NT2/D1 (cell line): ENCODE data around the gene CD8B.
"Not testable (repeated sequence)": the region's sequence is repeated elsewhere in the genome, so short reads cannot be mapped to it uniquely, and the experiment has no call there.

Experiments
- DNase-seq: peaks from one replicate; pipeline ENCODE4 v3.0.0-alpha.2; 2011; ENCODE audit warnings: low read depth, low spot score
- H3K27me3 ChIP-seq: 2 replicates; pipeline ENCODE4 v1.6.0; 2011; ENCODE audit warnings: mild to moderate bottlenecking; ENCODE audit not compliant: insufficient read length, insufficient read depth
- H3K36me3 ChIP-seq: 2 replicates; pipeline ENCODE4 v1.6.1; 2011; ENCODE audit warnings: mild to moderate bottlenecking, low read length, mixed read lengths; ENCODE audit not compliant: insufficient read depth, insufficient read length
- H3K4me1 ChIP-seq: 2 replicates; pipeline ENCODE4 v1.5.1; 2011; ENCODE audit not compliant: insufficient read depth, insufficient read length
- H3K4me3 ChIP-seq: 2 replicates; pipeline ENCODE4 v1.5.1; 2011; ENCODE audit warnings: low read depth; ENCODE audit not compliant: insufficient read length
- H3K9ac ChIP-seq: 2 replicates; pipeline ENCODE4 v1.6.0; 2011; ENCODE audit warnings: low read depth; ENCODE audit not compliant: insufficient read length
- H3K9me3 ChIP-seq: 2 replicates; pipeline ENCODE4 v1.5.1; 2011; ENCODE audit warnings: mild to moderate bottlenecking, low read length; ENCODE audit not compliant: insufficient read depth

The CD8B gene

DNA sequence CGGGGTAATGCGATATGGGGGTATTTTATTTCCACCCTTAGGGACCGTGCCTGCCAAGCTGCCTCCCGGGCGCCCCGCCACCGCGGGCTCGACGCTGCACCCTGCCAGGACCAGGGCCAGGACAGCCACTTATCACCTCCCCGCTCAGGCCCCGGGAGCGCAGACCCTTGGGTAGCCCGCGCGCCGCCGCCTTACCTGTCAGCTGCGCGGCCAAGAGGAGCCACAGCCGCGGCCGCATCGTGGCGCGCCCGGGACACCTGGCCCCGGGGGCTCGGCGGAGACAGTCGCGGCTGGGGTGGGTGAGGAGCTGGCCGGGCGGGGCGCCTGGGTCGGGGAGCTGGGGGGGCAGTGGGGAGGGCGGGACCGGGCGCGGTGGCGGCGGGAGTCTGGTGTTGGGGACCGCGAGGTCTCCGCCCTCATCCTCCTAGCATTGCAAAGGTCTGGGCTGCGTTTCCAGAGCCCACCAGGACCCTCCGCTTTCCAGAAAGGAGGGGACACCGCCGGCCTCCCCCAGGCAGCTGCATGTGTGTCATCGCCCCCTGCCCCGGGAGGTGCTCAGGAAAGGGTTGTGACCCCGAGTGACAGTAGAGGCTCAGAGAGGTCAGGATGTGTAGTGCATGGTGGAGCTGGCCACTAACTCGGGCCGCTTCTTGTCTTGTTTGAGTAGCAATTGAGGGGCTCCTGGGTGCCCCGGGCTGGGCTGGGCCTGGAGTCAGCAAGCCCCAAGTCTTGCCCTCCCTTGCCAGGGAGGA, at the start of gene CD8B:
TSS of gene CD8B (minus strand) at position 259 of the 752 bp plus-strand sequence. CDS start at position 238, 21 bp downstream.
- H3K27me3 ChIP-seq, result peaks cover 13% of the 10 kb centered on the region
- H3K4me3 ChIP-seq, H3K9ac ChIP-seq, H3K9me3 ChIP-seq, H3K4me1 ChIP-seq, DNase-seq, H3K36me3 ChIP-seq: not testable (repeated sequence)

DNA sequence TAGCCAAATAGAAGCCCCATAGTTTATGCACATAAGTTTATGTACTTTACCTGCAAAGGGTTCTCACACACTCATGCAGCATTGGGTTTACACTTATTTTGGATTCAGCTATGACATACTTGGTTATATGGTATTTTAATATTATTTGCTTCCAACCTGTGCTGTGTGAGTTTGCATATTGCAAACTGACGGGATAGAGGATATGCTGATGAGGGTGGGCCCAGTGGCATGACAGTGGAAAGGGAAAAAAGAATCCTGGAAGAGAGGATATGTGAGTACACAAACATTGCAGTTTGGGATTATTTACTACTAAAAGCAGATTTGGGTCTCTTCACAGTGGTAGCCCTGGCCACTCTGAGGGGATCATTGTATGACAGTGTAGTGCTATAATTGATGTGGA, 44.2 kb upstream of the CD8B start:
- H3K4me3 ChIP-seq, H3K36me3 ChIP-seq, DNase-seq, H3K9me3 ChIP-seq, H3K4me1 ChIP-seq, H3K9ac ChIP-seq, H3K27me3 ChIP-seq: not testable (repeated sequence)

DNA sequence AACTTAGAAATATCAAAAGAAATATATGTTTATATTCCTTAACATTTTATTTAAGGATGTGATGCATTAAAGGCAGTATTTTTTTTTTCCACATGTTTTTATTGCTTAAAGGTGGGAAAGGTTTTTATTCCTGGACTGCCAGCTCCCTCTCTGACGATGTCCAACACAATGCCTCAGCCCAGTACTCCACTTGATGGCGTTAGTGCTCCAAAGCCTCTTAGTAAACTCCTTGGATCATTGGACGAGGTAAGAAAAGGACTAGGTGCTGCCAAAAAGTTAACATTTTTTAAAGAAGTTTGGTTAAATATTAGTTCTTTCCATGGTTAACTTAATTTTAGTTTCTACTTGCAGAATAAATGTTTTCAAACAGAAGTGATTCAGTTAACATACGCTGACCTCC, 39.0 kb upstream of the CD8B start:
- H3K4me1 ChIP-seq, H3K9me3 ChIP-seq, DNase-seq, H3K27me3 ChIP-seq, H3K9ac ChIP-seq, H3K4me3 ChIP-seq, H3K36me3 ChIP-seq: not testable (repeated sequence)

DNA sequence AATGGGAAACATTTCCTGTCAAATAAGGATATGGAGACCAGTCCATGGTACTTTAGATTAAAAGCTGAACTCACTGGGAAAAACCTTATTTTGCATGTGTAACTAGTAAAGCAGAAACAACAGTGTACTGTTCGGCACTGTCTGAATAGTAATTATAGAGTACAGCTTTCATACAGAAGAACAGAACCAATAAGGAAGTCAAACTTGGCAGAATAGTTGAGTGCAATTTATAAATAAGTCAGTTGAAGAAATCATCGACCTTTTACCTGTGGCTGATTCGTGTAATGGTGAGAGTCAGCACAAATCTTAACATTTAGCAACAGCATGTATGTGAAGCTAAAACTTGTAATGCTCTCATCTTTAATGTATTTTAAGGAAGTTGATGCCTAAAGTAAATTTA, 24.3 kb upstream of the CD8B start:
- not testable (repeated sequence) for H3K9me3 ChIP-seq, H3K36me3 ChIP-seq, H3K27me3 ChIP-seq, DNase-seq, H3K9ac ChIP-seq, H3K4me3 ChIP-seq, H3K4me1 ChIP-seq

DNA sequence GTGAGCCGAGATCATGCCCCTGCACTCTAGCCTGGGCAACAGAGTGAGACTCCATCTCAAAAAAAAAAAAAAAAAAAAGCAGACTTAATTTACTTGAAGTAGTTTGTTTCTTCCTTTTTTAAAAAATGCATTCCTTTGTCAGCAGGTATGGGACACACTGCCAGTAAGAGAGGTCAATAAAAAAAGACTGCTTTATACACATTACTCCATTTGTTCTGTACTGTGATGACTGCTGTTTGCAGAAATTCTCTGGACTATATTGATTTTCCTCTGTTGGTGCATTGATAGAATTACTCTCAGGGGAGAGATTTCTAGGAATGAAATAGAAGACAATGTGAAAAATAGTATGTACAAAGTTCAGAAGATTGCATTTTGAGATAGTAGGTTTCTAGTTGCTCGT, 21.2 kb upstream of the CD8B start:
- not testable (repeated sequence) for DNase-seq, H3K27me3 ChIP-seq, H3K9ac ChIP-seq, H3K4me1 ChIP-seq, H3K36me3 ChIP-seq, H3K9me3 ChIP-seq, H3K4me3 ChIP-seq

DNA sequence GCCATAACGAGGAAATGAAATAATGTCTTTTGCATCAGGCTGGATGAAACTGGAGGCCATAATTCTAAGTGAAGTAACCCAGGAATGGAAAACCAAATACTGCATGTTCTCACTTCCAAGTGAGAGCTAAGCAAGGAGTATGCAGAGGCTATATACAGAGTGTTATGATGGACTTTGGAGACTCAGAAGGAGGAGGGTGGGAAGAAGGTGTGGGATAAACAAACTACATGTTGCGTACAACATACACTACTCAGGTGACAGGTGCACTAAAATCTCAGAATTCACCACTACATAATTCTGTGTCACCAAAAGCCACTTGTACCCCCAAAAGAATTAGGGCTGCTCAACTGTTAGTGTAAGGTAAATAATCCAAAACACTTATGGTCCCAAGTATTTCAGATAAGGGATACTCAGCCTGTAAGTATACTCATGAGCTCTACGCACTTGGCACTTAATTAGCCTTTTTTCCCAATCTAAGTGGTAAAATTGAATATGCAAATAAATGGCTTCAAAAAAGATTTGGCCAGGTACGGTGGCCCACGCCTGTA, 20.5 kb upstream of the CD8B start:
- H3K27me3 ChIP-seq, H3K4me1 ChIP-seq, H3K4me3 ChIP-seq, H3K36me3 ChIP-seq, H3K9me3 ChIP-seq, H3K9ac ChIP-seq, DNase-seq: not testable (repeated sequence)

DNA sequence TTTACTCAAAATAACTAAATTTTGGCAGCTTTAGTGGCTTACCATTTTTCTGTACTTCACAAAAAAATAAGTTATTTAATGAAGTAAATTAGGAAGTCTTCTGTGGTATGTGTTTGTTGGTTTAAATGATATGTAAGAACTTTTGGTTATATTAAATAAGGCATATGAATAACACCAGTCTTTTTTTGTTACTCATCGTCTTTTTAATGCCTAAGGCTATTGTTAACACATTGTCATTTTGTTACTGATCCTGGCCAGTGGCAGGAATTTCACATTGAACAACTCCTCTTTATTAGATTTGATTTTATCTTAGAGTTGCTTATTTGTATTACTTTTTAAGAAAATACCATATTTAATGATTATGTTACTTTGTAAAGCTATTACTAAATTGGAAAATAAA, 17.3 kb upstream of the CD8B start:
- not testable (repeated sequence) for H3K4me1 ChIP-seq

DNA sequence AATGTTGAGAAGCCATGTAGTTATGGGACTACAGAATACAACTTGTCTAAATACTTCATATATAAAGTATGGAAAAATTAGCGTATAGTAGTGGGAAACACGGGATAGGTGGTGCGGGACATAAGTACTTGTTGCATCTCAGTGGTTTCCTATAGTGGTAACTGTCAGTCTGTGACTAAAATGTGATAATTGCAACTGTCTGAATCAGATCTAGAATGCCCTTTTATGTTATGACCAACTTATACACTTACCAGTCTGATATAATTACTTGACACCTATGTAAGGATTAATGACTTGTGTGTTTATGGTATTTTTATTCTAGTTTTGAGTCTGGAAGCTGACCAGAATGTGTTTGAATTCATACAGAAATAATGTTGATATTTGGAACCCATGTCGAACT, 9.3 kb upstream of the CD8B start:
- not testable (repeated sequence) for DNase-seq, H3K4me3 ChIP-seq, H3K36me3 ChIP-seq, H3K27me3 ChIP-seq, H3K9me3 ChIP-seq, H3K4me1 ChIP-seq, H3K9ac ChIP-seq

More for the DNA sequence above, 17.3 kb upstream of the CD8B start:
- not testable (repeated sequence) for H3K9ac ChIP-seq, H3K9me3 ChIP-seq, DNase-seq, H3K36me3 ChIP-seq, H3K4me3 ChIP-seq, H3K27me3 ChIP-seq

DNA sequence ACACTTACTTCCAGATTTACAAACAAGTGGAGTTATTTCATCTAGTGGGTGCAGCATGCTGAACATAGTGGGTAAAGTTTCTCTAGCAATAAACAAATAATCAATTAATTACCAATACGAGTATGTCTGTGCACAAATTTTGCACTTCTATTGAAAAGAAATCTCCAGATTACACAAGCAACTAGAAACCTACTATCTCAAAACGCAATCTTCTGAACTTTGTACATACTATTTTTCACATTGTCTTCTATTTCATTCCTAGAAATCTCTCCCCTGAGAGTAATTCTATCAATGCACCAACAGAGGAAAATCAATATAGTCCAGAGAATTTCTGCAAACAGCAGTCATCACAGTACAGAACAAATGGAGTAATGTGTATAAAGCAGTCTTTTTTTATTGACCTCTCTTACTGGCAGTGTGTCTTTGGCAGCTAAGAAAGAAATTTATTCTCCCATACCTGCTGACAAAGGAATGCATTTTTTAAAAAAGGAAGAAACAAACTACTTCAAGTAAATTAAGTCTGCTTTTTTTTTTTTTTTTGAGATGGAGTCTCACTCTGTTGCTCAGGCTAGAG, 7.3 kb upstream of the CD8B start:
- not testable (repeated sequence) for H3K4me1 ChIP-seq, H3K27me3 ChIP-seq, DNase-seq, H3K9me3 ChIP-seq, H3K4me3 ChIP-seq, H3K9ac ChIP-seq, H3K36me3 ChIP-seq

DNA sequence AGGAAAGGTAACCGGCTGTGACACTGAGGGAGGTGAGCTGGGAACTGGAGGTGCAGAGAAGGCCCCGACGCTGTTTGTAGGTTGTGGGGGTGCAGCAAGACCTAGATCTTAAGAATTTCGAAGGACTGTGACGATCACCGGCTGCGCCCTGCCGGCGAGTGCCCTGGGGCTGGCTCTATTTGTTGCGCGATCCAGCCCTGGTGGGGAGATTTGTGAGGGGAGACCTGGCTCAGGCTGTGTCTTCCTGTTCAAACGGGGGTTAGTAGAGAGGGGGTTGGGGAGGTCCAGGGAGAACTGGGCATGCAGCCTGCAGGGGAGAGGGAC, 656 bp upstream of the CD8B start:
- H3K4me3 ChIP-seq, H3K9me3 ChIP-seq, DNase-seq, H3K9ac ChIP-seq, H3K36me3 ChIP-seq, H3K4me1 ChIP-seq: not testable (repeated sequence)
- peaks cover 13% of the 10 kb centered on the region for H3K27me3 ChIP-seq

DNA sequence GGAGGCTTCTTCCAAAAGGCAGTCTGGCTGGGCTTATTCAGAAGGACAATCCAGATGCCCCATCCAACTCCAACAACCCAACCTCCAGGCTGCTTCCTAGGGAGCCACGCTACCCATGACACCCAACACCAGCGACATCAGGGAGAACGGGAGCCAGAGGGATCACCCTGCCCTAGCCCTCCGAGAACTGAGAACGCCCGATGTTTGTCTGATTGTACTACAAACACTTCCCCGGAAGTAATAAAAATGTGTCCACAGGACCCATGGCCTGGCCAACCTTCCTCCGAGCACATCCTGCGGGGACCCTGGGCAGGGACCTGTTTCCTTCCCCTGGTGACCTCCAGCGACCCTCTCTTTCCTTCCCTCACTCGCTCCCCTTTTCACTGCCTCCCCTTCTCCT, 511 bp downstream of the CD8B start:
- not testable (repeated sequence) for H3K4me3 ChIP-seq, H3K36me3 ChIP-seq, H3K4me1 ChIP-seq, H3K9ac ChIP-seq, H3K9me3 ChIP-seq, DNase-seq
- H3K27me3 ChIP-seq, result peaks cover 13% of the 10 kb centered on the region

DNA sequence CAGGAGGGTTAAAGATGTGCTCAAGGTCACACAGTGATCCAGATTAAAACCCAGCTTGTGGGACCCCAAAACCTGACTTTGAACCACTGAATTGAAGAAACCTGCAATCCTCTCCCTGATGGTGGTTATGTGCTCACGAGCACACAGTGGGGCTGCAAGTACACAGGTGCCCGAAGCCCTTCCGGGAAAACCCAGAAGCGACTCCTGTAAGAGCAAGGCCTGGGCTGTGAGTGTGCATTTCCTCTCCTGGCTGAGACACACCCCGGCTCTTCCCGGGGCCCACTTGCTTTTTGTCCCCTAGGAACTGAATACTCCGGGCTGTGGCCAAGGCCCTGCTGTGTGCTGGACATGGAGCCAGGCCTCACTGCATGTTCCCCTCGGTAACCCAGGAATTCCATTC, 1.1 kb downstream of the CD8B start:
- H3K36me3 ChIP-seq, DNase-seq, H3K9me3 ChIP-seq, H3K9ac ChIP-seq, H3K4me1 ChIP-seq, H3K4me3 ChIP-seq: not testable (repeated sequence)
- peaks cover 13% of the 10 kb centered on the region for H3K27me3 ChIP-seq
